HG03280 (cell line): ENCODE measurements around the gene PRKAG2.

Experiments
- ATAC-seq: cut with Tn5 transposase; IDR thresholded peaks from one replicate; pipeline ENCODE4 v1.9.1; 2021; ENCODE audit warnings: mild to moderate bottlenecking, moderate library complexity; ENCODE audit not compliant: unreplicated experiment

The PRKAG2 gene

DNA sequence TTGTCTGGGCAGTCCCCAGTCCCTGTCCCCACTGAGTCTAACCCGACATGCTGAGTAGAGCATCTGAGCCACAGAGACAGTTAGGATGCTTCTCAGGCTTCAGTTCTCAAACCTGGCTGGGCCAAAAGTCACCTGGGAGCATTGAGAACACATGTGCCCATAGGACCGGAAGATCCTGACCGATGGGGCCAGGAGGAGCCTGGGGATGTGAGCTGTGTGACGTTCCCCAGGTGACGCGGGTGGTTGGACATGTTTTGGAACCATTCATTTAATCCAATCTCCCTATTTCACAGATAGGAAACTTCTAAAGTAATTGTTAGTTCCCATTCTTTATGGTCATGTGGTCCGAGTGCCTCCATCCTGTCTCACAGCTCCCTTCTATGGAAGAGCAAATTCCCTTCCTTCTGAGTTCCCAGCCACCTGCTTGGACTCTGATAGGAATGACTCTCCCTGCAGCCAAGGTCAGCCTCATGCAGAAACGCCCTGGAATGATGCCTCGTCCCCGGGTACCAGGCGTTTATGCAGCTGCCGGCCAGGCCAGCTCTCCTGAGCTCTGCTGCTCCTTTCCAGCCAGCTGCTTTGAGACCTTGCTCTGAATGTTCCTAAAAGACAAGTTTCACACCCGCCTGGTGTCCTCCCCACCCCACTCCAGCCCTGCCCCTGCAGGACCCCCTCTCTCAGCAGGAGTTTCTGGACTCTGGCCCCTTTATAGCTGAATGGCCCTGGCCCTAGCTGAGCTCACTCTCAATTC, 190.7 kb downstream of the PRKAG2 start:
- no peak for ATAC-seq

DNA sequence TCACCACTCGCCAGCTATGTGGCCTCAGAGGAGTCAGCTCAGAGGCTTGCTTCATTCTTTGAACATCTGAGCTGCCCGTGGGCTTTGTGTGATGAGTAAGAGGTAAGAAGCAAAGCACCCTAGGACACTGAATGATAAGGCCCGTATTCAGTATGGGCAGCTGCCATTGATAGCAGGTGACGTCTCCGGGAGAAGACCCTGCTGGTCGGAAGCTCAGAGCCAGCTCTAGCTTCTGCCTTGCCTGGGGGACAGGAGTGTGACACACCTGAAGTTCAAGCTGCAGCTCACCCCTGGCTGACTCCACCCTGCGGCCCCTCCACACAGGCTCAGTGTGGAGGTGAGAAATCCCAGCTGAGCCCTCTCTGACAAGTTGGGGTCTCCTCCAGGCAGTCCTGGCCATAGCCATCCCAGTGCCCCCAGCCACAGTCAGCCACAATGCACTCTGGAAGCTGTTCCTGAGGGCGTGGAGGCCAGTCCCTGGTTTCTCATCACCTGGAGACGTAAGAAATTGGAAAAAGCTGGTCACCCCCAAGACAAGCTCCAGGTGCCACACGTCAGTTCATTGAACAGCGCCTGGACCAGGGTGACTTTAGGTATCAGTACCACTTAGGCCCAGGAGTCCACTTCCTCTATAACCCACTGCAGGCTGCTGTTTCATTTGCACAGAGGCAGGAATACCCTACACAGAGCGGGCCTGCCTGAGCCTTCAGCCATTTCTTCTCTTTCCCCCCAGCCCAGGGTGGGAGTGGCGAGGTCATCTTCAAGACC, 192.3 kb downstream of the PRKAG2 start:
- no peak for ATAC-seq

DNA sequence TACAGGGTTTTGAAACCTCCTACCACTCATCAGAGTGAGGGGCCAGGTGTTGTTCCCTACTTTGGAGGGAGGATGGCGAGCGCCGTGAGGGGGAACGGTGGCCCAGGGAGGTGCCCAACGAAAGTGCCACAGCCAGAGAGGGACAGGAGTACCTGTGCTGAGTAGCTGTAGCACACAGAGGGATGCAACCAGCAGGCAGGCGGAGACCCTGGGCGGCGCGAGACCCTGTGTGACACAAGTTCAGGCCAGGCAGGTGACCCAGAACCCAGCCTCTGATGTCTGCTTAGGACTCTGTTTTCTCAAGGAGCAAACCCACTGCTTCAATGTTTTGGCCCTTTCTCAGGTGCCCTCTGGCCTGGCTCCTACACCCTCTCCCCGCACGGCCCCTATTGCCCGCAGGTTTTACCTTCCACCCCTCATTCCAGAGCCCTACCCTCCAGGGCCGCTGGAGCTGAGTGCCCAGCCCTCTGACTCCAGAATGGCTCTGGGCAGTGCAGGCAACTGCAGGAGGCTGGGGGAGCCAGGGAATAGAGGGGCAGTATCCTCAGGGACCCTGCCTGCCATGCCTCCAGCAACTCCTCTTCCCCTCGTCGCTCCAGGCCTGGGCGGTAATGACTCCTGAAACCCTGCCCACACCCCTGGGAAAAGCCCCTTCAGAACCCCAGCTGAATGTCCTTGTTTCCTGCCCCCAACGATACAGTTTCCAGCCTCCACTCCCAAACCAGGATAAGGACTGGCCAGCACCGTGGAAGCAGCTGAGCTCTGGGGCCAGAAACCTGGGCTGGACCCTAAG, 193.1 kb downstream of the PRKAG2 start:
- no peak for ATAC-seq

DNA sequence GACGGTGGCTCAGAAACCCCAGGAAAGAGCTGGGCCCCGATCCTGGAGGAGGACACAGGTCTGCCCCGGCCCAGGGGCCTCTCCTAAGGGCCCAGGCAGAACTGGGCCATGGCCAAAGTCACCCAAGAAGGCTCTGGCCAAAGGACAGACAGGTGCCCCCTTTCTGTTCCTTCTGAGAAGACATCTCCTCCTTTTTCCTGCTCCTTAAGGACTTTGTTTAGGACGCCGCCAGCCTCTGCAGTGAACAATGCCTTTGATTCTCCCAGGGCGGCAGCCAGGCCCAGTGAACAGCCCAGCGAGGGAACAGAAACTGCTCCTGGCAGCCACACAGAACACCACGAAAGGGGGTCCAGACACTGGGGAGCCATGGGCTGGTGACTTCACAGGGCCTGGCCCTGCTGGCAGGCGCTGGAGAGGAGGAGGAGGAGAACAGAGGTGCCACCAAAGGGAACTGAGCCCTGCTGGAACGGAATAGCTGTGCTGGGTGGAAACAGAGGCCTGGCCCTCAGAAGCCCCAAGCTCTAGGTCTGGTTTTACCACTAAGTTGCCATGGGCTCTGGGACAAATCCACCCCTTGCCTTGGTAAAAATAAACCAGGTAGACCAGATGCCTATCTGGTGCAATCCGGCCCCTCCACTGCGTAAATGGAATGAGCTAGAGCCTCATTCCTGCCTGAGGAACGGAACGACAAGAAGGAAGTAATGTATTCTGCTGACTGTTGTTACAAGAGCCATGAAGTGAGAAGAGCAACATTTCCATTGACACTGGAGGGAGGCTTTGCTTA, 193.9 kb downstream of the PRKAG2 start:
- ATAC-seq = no peak

GRCh38 chr7:151681726-151682125, 195.2 kb downstream of the PRKAG2 start:
- no peak for ATAC-seq

DNA sequence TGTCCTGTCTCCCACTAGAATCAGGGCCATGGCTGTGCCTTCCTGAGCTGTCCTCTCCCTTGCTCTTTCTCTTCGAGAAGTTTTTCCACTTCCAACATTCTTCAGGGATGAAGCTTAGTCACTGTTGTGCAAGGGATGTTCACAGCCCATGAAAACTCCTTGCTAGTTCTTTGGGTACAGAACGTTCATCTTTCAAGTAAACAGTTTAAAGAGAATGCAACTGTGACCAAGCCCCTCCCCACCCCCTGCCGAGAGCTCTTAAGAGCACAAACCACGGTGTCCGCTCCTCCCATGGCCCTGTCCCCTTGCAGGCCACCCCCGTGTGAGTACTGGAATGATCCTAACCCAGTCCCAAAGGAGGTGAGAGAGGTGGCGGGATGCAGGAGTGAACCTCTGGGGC, 196.1 kb downstream of the PRKAG2 start:
- no peak for ATAC-seq

DNA sequence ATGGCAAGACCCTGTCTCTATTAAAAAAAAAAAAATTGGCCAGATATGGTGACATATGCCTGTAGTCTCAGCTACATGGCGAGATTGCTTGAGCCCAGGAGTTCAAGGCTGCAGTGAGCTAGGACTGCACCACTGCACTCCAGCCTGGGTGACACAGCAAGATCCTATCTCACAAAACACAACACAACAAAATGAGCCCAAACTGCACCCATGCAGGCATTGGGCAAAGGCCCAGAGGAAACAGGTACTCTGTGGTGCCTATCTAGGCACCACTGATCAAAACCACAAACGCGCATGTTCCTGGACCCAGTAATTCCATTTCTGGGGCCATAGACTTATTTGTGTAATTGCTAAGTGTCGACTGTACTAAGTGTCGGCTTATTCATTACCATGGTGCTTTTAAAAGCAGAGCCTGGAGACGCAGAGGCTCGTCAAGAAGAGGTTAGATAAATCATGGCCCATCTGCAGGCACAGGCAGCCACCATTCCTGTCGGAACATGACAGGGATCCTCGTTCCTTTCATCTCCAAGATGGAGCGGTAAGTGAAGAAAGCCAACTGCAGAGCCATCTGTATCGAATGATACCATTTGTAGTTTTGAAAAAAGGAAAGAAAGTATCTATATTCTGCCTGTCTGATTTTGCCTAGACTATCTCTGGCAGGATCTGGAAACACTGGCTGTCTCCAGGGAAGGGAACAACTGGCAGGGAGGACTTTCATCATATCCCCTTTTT, 196.9 kb downstream of the PRKAG2 start:
- ATAC-seq = no peak

GRCh38 chr7:151679071-151679708, 197.7 kb downstream of the PRKAG2 start:
- ATAC-seq = no peak

DNA sequence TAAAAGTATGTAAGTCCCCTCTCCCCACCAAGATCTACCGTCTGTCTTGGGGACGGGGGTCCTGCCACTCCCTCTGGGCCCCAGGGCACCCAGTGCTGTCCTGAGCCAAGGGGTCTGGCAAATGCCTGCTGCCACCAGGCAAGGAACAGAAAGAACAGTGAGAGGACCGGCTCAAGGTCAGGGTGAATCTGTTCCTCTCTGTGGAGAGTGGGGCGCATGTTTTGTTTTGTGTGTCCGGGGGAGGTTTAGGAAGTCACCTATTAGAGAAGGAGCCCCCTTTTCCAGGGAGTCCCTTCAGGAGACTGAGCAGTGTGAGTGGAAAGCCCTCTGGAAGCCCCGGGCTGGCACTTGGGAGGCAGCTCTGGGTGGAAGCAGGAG, 198.7 kb downstream of the PRKAG2 start:
- ATAC-seq = no peak

- ATAC-seq = no peak
These were observed 199.2 kb downstream of the PRKAG2 start for GRCh38 chr7:151677581-151678226.

DNA sequence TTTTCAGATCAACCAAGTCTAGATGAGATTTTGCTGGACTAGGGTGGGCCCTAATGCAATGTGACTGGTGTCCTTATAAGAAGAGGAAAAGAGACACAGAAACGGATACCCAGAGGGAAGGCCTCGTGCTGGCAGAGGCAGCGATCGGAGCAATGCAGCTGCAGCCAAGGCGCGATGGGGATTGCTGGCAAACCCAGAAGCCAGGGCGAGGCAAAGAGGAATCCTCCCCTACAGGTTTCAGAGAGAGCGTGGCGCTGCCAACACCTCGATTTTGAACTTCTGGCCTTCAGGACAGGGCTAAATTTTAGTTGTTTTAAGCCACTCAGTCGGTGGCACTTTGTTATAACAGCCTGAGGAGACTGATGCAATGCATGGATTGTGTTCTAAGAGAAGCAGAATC, 200.2 kb downstream of the PRKAG2 start:
- ATAC-seq = no peak

DNA sequence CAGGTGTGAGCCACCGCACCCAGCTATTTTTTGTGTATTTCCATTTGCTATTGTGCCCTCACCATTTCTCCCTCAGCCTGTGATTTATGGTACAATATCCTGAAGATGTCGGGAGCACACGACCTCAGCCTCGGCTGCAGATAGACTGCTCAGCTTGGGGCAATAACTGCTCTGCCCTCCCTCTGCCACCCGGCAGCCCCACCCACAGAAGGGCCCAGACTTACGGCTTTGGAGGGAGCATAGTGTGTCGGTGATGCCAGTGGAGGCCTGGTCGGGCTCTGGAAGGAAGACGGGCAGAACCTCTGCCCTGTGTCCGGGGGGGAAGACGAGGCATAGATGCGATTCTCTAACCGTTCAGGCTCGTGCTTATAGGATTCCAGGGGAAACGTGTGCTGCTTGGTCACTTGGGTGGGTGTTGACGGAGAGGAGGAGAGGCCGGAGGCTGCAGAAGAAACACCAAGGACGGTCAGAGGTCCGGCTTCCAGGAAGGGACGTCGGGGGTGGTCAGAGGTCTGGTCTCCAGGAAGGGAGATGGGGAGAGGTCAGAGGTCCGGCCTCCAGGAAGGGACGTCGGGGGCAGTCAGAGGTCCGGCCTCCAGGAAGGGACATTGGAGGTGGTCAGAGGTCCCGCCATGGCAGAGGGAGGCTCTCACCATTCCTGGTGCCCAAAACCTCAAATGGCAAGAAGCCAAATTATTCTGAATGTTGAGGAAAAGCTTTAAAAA, 201.6 kb downstream of the PRKAG2 start:
- no peak for ATAC-seq

DNA sequence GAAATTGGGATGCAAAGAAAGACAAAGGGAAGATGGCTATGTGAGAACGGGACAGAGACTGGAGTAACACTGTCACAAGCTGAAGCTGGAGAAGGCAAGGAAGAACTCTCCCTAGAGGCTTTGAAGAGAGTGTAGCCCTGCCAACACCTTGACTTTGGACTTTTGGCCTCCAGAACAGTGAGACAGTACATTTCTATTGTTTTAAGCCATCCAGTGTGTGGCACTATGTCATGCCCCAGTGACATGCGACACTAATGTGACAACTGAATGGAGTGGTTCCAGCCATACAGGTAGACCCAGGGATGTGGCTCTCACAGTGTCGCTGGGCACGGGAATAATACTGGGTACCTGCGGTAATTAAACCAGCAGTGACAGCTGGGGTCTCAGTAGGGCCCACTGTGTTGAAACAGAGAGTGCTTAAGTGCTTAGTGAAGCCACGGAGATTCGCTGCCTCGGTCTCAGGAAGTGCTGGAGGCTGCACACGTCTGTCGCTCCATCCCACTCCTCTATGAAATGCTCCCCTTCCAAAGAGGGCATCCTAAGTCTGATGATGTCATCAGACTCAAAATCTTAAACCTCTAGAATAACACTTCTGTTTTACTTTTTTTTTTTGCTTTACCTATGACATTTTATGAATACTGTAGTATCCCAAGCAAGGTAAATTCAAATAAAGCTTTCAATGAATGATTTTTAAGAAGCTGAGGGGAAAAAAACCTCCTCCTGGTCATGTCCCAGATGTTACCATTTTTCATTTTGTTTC, 202.6 kb downstream of the PRKAG2 start:
- ATAC-seq = no peak

DNA sequence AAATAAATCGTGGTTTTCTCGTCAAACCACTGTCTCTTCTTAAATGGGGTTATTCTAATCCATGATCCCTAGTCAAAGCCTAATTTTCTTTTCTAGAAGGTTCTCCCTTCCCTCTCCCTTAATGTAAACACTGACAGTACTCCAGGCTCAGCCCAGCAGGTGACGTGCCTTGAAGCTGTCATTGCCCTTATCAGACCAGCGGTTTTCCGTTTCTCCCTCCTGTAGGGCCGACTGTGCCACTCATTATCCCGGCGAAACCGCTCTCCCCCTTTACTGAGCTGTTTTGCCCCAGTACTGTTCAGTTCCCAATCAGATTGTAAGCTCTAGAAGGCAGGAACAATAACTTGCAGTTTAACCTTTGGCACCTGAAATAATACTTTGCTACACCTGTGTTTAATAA, 203.7 kb downstream of the PRKAG2 start:
- no peak for ATAC-seq

- no peak for ATAC-seq
These were observed 204.2 kb downstream of the PRKAG2 start for GRCh38 chr7:151672716-151673115.

GRCh38 chr7:151671514-151671913, 205.4 kb downstream of the PRKAG2 start:
- no peak for ATAC-seq

DNA sequence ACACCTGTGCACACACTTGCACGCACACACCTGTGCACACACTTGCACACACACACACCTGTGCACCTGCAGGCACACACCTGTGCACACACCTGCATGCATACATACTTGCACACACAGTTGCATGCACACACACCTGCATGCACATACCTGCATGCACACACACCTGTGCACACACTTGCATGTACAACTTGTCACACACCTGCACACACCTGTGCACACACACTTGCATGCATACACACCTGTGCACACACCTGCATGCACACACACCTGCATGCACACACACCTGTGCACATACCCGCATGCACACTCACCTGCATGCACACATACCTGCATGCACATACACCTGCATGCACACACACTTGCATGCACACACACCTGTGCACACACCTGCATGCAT, 207.2 kb downstream of the PRKAG2 start:
- ATAC-seq = no peak

- no peak for ATAC-seq
These were observed 210.0 kb downstream of the PRKAG2 start for GRCh38 chr7:151666886-151667285.
